T-helper 22 cell (primary cell): Measurements from ENCODE around the gene PLK1.
"Not testable (repeated sequence)": the region's sequence is repeated elsewhere in the genome, so short reads cannot be mapped to it uniquely, and the experiment has no call there.

Experiments
- DNase-seq: peaks from one replicate; pipeline ENCODE4 v3.0.0-alpha.2; 2020; ENCODE audit warnings: low read depth

The PLK1 gene

GRCh38 chr16:23710504-23710903 is 31.8 kb downstream of the PLK1 start:
- no peak for DNase-seq

GRCh38 chr16:23711785-23712184 is 33.1 kb downstream of the PLK1 start:
- no peak for DNase-seq

- DNase-seq = no peak
These were observed 34.3 kb downstream of the PLK1 start, which contains the start of gene ERN2 for GRCh38 chr16:23712976-23713375. Gene ERN2, minus strand, starts transcription at chr16:23713222. Its CDS starts 35 bp downstream, at chr16:23713187.

GRCh38 chr16:23716484-23716883 is 37.8 kb downstream of the PLK1 start:
- no peak for DNase-seq

- DNase-seq = not testable (repeated sequence)
These were observed 44.0 kb downstream of the PLK1 start for GRCh38 chr16:23722613-23723240.

- DNase-seq = no peak
These were observed 45.6 kb downstream of the PLK1 start for GRCh38 chr16:23724096-23724784.

- no peak for DNase-seq
These were observed 46.1 kb downstream of the PLK1 start for GRCh38 chr16:23724785-23725131.

GRCh38 chr16:23726710-23727109 is 48.0 kb downstream of the PLK1 start:
- DNase-seq = no peak

- no peak for DNase-seq
These were observed 49.4 kb downstream of the PLK1 start for GRCh38 chr16:23728112-23728477.

- no peak for DNase-seq
These were observed 51.1 kb downstream of the PLK1 start for GRCh38 chr16:23729503-23730424.

- DNase-seq = no peak
These were observed 55.6 kb downstream of the PLK1 start for GRCh38 chr16:23734176-23734893.

- DNase-seq = not testable (repeated sequence)
These were observed 58.8 kb downstream of the PLK1 start for GRCh38 chr16:23737423-23738028.

GRCh38 chr16:23739516-23739915 is 60.8 kb downstream of the PLK1 start:
- DNase-seq = no peak
